GM19397 (cell line): ENCODE measurements around the gene ERVW-1.
"Not testable (repeated sequence)": the region's sequence is repeated elsewhere in the genome, so short reads cannot be mapped to it uniquely, and the experiment has no call there.

ENCODE experiments used
- ATAC-seq: cut with Tn5 transposase; IDR thresholded peaks from one replicate; pipeline ENCODE4 v1.9.1; 2021; ENCODE audit warnings: mild to moderate bottlenecking, moderate library complexity; ENCODE audit not compliant: unreplicated experiment

The ERVW-1 gene

DNA sequence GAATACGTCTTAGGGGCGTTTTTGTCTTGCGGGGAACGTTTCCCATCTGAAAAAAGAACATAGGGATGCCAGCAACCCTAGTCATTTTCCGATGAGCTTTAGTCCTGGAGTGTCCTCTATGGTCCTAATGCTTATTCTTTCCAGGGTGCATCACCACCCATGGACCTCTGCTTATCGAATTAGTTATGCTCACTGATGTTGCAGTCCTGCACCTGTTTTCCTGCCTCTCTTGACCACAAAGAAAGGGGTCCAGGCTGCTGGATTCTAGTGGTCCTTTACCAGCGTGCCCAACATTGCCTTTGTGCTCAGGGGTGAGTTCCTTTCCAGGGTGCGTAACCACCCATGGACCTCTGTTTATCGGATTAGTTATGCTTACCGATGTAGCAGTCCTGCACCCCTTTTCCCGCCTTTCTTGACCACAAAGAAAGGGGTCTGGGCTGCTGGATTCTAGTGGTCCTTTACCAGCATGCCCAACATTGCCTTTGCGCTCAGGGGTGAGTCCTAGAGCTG, 2.4 kb downstream of the ERVW-1 start:
- not testable (repeated sequence) for ATAC-seq

- ATAC-seq: not testable (repeated sequence)
Observed at GRCh38 chr7:92473989-92474388, 3.8 kb downstream of the ERVW-1 start.

DNA sequence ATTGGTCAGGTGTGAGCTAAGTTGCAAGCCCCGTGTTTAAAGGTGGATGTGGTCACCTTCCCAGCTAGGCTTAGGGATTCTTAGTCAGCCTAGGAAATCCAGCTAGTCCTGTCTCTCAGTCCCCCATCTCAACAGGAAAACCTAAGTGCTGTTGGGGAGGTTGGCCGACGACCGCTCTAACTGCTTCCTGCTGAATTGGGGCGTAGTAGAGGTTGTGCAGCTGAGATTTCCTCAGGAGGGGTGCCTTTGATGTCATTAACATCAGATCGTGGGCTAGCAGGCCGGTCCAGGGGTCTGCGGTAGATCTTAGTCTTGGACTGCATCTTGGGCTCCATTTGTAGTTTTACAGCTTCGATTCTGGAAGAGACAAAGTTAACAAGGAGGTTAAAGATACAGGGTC, 9.2 kb downstream of the ERVW-1 start:
- ATAC-seq: not testable (repeated sequence)

GRCh38 chr7:92466682-92467081, 11.1 kb downstream of the ERVW-1 start:
- ATAC-seq: no peak

GRCh38 chr7:92464515-92464914, 13.2 kb downstream of the ERVW-1 start:
- ATAC-seq: no peak

DNA sequence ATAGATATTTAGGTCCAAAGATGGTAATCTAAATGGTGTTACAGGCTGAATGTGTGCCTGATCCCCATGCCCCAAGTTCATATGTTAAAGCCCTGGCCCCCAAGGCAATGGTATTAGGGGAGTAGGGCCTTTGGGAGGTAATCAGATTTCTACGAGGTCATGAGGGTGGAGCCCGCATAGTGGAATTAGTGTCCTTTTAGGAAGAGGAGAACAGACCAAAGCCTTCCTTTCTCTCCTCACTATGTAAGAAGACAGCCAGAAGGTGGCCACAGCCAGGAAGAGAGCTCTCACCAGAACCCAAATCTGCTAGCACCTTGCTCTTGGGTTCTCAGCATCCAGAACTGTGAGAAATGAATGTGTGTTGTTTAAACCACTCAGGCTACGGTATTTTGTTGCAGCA, 15.2 kb downstream of the ERVW-1 start:
- ATAC-seq: no peak

- ATAC-seq: no peak
Observed at GRCh38 chr7:92461027-92462003, 16.4 kb downstream of the ERVW-1 start.

DNA sequence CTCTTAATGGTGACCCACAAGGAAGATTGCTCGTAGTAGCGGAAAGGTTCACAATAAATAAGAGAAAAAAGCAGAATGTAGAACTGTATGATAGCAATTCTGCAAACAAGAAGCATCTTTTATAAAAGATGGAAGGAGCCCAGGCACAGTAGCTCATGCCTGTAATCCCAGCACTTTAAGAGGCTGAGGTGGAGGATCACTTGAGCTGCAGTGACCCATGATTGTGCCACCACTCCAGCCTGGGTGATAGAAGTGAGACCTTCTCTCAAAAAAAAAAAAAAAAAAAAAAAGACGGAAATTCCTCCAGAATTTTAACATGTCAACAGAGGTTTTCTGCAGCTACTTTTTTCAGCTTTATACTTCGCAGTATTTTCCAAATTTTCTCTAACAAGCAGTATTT, 17.2 kb downstream of the ERVW-1 start:
- ATAC-seq: no peak

- ATAC-seq: no peak
Observed at GRCh38 chr7:92460109-92460508, 17.6 kb downstream of the ERVW-1 start.

- no peak for ATAC-seq
Observed at GRCh38 chr7:92456236-92456635, 21.5 kb downstream of the ERVW-1 start.

- no peak for ATAC-seq
Observed at GRCh38 chr7:92451645-92452044, 26.1 kb downstream of the ERVW-1 start.

DNA sequence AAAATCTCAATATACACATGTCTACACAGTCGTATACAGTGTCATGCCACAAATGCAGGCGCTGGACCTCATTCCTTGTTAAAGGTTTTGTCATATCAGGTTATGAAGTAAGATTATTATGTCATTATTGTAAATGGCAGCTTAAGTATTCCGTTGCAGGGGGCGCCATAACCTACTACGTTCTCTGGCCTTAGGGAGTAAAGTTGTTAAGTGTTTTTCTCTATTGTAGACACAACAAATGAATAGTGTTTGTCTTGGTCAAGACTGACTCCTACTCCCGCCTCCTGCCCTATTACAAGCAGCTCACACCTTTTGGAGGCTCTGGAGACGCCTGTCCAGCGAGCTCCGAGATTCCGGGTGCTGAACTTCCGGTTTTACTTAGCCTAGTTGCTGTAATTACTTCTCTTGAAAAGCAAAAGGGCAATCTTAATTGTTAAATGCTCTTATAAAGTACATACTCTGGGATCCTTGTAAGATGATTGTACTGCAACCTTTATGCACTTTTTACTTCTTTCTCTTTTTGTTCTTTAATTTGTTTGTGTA, 29.5 kb downstream of the ERVW-1 start:
- ATAC-seq: peak; percentile 27

DNA sequence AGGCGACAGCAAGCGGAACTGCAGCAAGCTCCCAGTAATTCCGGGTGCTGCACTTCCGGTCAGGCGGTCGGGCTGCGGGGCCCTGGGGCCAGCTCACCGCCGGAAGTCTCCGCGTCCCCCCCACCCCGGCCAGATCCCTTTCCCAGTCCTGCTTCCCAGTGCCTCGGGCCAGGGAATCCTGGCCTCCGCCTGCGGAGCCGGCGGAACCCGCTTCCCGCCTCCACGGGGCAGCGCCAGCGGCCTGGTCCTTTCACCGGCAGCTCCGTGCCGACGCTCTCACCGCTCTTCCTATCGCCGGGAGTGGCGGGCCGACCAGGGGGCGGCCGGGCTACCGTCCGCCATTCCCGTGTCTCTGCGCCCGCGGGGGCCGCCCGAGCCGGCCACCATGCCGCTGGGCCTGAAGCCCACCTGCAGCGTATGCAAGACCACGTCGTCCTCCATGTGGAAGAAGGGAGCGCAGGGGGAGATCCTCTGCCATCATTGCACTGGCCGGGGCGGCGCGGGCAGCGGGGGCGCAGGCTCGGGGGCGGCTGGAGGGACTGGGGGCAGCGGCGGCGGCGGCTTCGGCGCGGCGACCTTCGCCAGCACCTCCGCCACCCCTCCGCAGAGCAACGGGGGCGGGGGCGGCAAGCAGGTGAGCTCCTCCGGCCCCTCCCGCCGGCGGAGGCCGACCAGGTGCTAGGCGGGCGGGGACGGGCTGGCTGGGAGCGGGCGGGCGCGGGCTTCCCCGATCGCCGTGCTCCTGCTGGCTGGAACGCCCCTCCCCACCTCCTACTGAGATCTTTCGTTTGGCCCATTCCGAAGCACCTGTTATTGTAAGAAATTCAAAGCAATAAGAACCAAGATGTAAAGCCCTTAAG, 30.2 kb downstream of the ERVW-1 start, which contains the start of gene GATAD1:
GATAD1 (plus strand) TSS at position 138 of the 860 bp plus-strand sequence; CDS start at position 386, 248 bp downstream.
- peak; percentile 85 for ATAC-seq

DNA sequence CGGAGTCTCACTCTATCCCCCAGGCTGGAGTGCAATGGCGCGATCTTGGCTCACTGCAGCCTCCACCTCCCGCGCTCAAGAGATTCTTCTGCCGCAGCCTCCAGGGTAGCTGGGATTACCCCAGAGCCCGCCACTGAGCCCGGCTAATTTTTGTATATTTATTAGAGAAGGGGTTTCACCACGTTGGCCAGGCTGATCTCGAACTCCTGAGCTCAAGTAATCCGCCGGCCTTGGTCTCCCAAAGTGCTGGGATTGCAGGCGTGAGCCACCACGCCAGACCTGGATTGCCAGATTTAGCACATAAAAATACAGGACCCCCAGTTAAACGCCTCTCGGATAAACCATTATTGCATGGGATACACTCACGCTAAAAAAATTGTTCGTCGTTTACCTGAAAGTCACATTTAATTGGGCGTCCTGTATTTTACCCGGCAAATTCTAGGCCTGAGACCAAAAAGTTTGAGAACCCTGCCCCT, 30.8 kb downstream of the ERVW-1 start:
- no peak for ATAC-seq

- not testable (repeated sequence) for ATAC-seq
Observed at GRCh38 chr7:92442720-92443119, 35.0 kb downstream of the ERVW-1 start.

DNA sequence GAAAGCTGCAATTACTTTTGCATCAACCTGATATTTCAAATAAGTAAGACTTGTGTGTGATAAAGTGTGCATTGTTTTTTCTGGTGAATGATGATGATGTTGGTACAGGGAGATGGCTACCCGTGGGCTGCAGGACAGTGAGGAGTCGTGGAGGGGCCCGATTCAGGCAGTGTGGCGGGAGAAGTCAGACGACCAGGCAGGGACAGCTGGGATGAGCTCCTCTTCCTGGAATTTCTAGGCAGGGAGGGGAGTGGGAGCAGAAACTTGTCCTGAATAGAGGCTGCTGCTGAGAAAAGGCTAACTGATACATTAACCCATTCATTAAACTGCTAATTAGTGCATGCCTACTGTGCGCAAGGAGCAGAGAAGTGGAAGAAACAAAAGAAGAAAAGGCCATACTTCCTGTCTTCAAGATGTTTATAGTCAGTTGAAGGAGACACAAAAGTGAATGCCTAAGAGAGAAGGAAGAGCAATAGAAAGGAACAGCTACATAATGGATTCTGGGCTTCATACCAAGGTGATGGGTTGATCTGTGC, 39.7 kb downstream of the ERVW-1 start:
- ATAC-seq: no peak

- ATAC-seq: no peak
Observed at GRCh38 chr7:92436612-92437445, 40.9 kb downstream of the ERVW-1 start.

DNA sequence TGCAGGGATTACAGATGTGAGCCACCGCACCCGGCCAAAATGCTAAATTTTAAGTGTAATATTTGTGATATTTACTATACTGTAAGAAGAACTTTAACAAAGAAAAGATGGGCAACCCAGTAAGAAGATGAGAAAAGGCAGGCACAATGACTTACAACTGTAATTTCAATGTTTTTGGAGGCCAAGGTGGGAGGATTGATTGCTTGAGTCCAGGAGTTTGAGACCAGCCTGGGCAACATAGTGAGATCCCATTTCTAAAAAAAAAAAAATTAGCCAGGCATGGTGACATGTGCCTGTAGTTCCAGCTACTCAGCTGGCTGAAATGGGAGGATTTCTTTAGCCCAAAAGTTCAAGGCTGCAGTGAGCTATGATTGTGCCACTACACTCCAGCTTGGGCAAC, 42.2 kb downstream of the ERVW-1 start:
- no peak for ATAC-seq

DNA sequence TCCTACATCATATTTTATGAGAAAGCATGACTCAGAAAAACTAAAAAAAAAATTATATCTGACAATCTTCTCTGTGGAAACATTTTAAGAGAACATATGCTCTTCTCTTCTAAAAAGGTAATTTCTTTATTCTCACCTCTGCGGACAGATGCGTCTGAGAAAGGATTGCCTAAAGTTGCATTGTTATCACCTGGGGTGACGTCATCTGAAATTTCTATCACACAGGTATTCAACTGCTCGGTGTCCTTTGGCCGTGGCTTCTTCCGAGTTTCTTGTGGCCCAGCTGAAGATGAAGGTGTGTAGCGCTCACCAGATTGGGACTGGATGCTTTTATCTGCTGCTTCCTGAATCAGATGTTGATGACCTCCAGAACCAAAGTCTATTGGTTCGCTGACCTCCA, 44.7 kb downstream of the ERVW-1 start:
- ATAC-seq: no peak
